Lower leg skin (tissue), 4 donors: ENCODE data around the gene WNT10A. TPM values are rescaled to one million over a fixed set of nuclear protein-coding genes. Genes with fewer than 3 reads are reported as not detected.

Source experiments
- DNase-seq, 2 donors: peaks; one replicate each; pipeline ENCODE4 v3.0.0-alpha.2; 2019; ENCODE audit warnings: low spot score in 2 of 2
- H3K4me3 ChIP-seq: fragments of 200-600 bp; sonication (generic); 2 replicates; pipeline ENCODE4 v1.5.1; 2017; ENCODE audit warnings: mild to moderate bottlenecking, low read depth; ENCODE audit not compliant: poor library complexity, severe bottlenecking
- POLR2A ChIP-seq, 2 donors: fragments of 450-650 bp; IDR thresholded peaks; one replicate each; pipeline ENCODE4 v1.6.1; 2016 to 2017; ENCODE audit warnings: antibody characterized with exemption in 2 of 2, mild to moderate bottlenecking in 1 of 2, moderate library complexity in 1 of 2
- WGBS, 2 donors: methylation state at CpG; one replicate each; pipeline ENCODE4 v1.1.5; 2018; 5-methylcytosine and 5-hydroxymethylcytosine counted together
- intact Hi-C: fragments of 100-400 bp; cut with DNase I; formaldehyde crosslinking; loops from one replicate; pipeline ENCODE4 v1.15.0; 2023; ENCODE audit warnings: low total_unique reads
- total RNA-seq, 4 donors: library from RNA; depleted of rRNA; stranded (reverse); fragments of >200 nt; gene quantifications; one replicate each; pipeline ENCODE4 v1.1.0, GENCODE V29; 2016
- TF ChIP-seq, protein P1 (sequence below), 3 donors: fragments of 450-650 bp; IDR thresholded peaks; one replicate each; pipeline ENCODE4 v1.5.1; 2016; ENCODE audit warnings: antibody characterized with exemption in 3 of 3, mild to moderate bottlenecking in 3 of 3, moderate library complexity in 2 of 3

Gene WNT10A
- total RNA-seq, 4 donors from 2014 or later: 10.0 to 16.5 (median 15.2) TPM

DNA sequence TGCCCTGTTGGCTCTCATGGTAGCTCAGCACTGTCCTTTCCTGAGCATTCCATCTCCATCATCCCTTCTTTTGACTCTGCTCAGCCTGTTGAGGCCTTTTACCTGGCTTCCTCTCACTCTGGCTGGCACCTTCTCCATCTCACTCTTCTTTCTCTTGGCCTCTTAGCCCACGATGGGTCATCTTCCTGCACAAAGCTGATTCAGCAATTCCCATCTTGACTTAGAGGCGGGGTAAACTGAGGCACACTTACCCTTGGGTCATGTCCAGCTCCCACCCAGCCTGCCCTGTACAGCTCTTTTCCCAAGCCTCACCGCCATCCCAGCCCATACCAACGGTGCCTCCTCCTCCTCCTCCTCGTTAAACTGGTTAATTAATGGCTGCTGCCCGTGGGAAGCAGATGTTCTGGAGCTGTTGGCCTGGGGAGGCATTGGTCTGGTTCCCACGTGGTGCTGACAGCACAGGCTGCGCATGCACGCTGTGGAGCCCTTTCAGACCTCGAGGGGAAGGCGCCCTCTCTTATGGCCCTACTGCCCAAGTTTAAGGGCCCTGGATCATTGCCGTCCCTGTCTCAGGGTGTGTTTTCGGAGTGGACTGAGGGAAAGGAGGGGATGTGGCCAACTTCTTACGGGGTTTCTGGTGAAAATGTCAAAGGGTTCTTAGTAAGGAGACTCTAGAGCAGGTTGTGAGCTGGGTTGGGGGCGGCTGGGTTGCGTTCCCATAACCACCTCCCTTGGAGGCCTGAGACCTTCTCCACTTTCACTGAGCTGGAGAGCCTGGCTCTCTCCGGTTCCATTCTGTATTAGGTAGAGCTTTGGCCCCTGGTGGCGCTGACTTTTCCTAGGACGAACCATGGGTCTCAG, 10.9 kb downstream of the WNT10A start:
- H3K4me3 ChIP-seq: no peak overlapping the region
- intact Hi-C loops: no loop called here
- TF ChIP-seq, protein P1, sequence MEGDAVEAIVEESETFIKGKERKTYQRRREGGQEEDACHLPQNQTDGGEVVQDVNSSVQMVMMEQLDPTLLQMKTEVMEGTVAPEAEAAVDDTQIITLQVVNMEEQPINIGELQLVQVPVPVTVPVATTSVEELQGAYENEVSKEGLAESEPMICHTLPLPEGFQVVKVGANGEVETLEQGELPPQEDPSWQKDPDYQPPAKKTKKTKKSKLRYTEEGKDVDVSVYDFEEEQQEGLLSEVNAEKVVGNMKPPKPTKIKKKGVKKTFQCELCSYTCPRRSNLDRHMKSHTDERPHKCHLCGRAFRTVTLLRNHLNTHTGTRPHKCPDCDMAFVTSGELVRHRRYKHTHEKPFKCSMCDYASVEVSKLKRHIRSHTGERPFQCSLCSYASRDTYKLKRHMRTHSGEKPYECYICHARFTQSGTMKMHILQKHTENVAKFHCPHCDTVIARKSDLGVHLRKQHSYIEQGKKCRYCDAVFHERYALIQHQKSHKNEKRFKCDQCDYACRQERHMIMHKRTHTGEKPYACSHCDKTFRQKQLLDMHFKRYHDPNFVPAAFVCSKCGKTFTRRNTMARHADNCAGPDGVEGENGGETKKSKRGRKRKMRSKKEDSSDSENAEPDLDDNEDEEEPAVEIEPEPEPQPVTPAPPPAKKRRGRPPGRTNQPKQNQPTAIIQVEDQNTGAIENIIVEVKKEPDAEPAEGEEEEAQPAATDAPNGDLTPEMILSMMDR (IDR thresholded peaks at IDR 0.05): no peak
- no peak for TF ChIP-seq POLR2A (IDR thresholded peaks at IDR 0.05)
- peak in 1 of 2 donors; percentile 61 for DNase-seq
- 56 to 58% methylated on average over 19 of the region's 19 CpGs for WGBS, 2 donors

DNA sequence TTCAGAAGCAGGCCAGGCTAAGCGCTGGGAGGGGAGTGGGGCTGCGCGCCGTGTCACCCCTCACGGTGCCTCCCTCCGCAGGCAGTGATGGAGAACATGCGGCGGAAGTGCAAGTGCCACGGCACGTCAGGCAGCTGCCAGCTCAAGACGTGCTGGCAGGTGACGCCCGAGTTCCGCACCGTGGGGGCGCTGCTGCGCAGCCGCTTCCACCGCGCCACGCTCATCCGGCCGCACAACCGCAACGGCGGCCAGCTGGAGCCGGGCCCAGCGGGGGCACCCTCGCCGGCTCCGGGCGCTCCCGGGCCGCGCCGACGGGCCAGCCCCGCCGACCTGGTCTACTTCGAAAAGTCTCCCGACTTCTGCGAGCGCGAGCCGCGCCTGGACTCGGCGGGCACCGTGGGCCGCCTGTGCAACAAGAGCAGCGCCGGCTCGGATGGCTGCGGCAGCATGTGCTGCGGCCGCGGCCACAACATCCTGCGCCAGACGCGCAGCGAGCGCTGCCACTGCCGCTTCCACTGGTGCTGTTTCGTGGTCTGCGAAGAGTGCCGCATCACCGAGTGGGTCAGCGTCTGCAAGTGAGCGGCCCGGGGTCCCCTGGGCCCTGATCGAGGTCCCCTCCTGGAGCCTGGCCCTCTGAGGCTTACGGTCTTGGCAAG, 12.2 kb downstream of the WNT10A start:
- TF ChIP-seq, protein P1 (IDR thresholded peaks at IDR 0.05): no peak
- TF ChIP-seq POLR2A (IDR thresholded peaks at IDR 0.05): no peak
- WGBS, 2 donors: 1 to 5% methylated on average over 8 to 58 of the region's 72 CpGs
- H3K4me3 ChIP-seq: no peak overlapping the region
- intact Hi-C loops: no loop called here
- DNase-seq: peak in 1 of 2 donors; percentile 92

DNA sequence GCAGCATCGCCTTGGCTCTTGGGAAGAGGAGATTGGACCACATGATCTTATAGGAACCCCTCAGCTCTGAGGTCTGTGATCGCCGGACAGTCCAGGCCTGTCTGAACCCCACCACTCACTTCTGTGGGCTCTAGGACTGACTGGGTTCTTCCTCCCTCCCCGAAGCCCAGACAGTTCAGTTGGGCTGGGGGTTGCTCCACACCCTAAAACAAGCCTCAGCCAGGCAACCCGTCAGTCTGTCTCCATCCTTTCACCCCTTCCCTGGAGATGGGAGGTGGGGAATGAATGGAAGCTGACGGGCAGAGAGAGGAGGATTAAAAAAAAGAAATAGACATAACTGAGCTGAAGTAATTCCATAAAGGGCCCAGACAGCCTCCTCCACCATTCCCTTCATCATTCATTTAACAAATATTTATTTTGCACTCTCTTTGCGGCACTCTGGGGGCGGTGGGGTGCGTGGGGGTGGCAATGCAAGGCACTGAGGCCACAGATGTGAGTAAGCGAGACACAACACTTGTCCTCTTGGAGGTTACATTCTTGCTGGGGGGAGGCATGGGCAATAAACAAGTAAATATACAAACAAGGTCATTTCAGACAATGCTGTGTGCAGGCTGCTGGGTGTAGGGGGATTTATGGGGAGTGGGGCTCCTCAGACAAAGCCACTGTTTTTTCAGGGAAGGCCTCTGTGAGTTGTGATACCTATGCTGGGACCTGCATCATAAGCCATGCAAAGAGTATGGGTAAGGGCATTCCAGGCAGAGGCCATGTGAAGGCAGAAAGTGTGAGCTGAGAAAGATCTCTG, 12.9 kb downstream of the WNT10A start:
- peak in 1 of 2 donors; percentile 45 for DNase-seq
- no peak overlapping the region for H3K4me3 ChIP-seq
- intact Hi-C loops: no loop called here
- WGBS, 2 donors: 37 to 47% methylated on average over 8 to 10 of the region's 10 CpGs
- TF ChIP-seq, protein P1 (IDR thresholded peaks at IDR 0.05): no peak
- no peak for TF ChIP-seq POLR2A (IDR thresholded peaks at IDR 0.05)

DNA sequence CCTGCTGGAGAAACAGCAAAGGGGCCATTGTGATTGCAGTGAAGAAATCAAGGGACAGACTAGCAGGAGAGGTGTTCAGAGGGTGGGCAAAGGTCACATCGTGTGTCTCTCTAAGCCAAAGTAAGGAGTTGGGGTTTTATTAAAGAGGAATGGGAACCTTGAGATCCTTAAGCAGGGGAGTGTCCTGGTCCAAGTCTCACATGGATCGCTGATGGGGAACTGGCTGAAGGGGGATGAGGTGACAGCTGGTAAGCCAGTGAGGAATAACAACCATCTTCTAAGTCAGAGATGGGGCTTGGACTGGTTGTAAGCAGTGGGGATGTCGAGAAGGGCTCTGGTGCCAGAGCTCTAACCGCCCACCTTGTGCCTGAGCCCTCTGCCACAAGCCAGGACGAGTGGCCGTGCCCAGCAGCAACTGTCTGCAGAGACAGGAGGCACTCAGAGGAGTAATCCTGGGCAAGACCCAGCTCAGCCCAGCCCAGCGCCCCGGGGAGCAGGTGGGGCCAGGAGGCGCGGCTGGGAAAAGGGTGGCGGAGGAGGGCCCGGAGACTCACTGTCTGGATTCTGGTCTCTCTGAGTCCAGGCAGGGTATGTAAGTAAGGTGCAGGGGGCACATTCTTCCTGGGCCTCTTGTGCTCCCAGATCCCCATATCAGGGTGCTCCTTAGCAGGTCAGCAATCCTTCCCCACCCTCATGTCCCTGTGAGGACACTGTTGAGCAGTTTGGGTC, 13.7 kb downstream of the WNT10A start:
- intact Hi-C loops: no loop called here
- 44 to 59% methylated on average over 12 of the region's 12 CpGs for WGBS, 2 donors
- peak in 1 of 2 donors; percentile 88 for DNase-seq
- H3K4me3 ChIP-seq: no peak overlapping the region
- no peak for TF ChIP-seq POLR2A (IDR thresholded peaks at IDR 0.05)
- TF ChIP-seq, protein P1 (IDR thresholded peaks at IDR 0.05): no peak

DNA sequence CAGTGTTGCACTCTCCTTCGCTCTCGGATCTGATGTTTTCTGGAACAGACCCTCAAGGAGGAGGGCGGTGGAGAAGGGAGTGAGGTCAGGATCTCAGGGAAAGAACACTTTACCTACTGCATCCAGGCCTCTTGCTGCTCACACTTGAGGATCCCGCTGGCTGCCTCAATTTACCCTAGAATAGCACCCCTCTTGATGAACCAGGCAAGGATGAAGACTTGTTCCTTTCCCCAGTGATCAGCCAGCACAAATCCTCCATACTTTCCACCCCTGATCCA, 14.2 kb downstream of the WNT10A start:
- 51 to 73% methylated on average over 4 of the region's 4 CpGs for whole genome bisulfite sequencing, 2 donors

More for the DNA sequence above, 14.2 kb downstream of the WNT10A start:
- peak in 1 of 2 donors; percentile 76 for DNase-seq
- no peak overlapping the region for H3K4me3 ChIP-seq
- TF ChIP-seq, protein P1 (IDR thresholded peaks at IDR 0.05): no peak
- TF ChIP-seq POLR2A (IDR thresholded peaks at IDR 0.05): no peak
- intact Hi-C loops: no loop called here
